Caco-2 (cell line): Measurements from ENCODE around the gene CSNK1G3. TPM values are rescaled to one million over a fixed set of nuclear protein-coding genes. Genes with fewer than 3 reads are reported as not detected.

Source experiments
- BruUV-seq: library from RNA; stranded (reverse); fragments of 400-500 nt; replicated peaks from 2 replicates; lab custom pipeline; 2021; lab: Mats Ljungman, UMichigan
- CTCF ChIA-PET: fragments of 300-600 bp; sonication (Branson Sonifier 250); formaldehyde crosslinking; loops from one replicate; lab custom pipeline; 2022; ENCODE audit warnings: antibody characterized with exemption; lab: Charles Lee
- POLR2A ChIA-PET: fragments of 300-600 bp; sonication (Branson Sonifier 250); formaldehyde crosslinking; loops from one replicate; lab custom pipeline; 2022; ENCODE audit warnings: antibody characterized with exemption; lab: Charles Lee
- DNase-seq, 2 experiments: peaks; one replicate each; pipeline versions ENCODE4 v3.0.0 to v3.0.0-alpha.2; 2020 to 2022
- H3K27me3 ChIP-seq: replicated peaks from 2 replicates; pipeline ENCODE4 v1.6.0; 2011; ENCODE audit warnings: low read length; ENCODE audit not compliant: control insufficient read depth, insufficient read depth
- H3K36me3 ChIP-seq: 2 replicates; pipeline ENCODE4 v1.5.1; 2011; ENCODE audit warnings: low read length; ENCODE audit not compliant: control insufficient read depth, insufficient read depth
- H3K4me1 ChIP-seq: fragments of 250-450 bp; sonication (Bioruptor Pico); 2 replicates; pipeline ENCODE4 v1.5.1; 2020; ENCODE audit warnings: mild to moderate bottlenecking
- H3K4me3 ChIP-seq: 2 replicates; pipeline ENCODE4 v1.5.1; 2011; ENCODE audit warnings: low read depth, mild to moderate bottlenecking, control low read depth, low read length
- H3K9me3 ChIP-seq: fragments of 250-450 bp; sonication (Bioruptor Pico); 2 replicates; pipeline ENCODE4 v1.5.1; 2020; ENCODE audit warnings: mild to moderate bottlenecking, moderate library complexity
- H3K27ac Mint-ChIP-seq: one replicate; pipeline ENCODE4 v1.8.0; 2022; ENCODE audit warnings: mixed read lengths; ENCODE audit not compliant: unreplicated experiment
- H3K27me3 Mint-ChIP-seq: one replicate; pipeline ENCODE4 v1.8.0; 2022; ENCODE audit warnings: mixed read lengths; ENCODE audit not compliant: insufficient read depth, unreplicated experiment
- H3K36me3 Mint-ChIP-seq: one replicate; pipeline ENCODE4 v1.8.0; 2022; ENCODE audit warnings: mild to moderate bottlenecking, mixed read lengths; ENCODE audit not compliant: insufficient read depth, unreplicated experiment
- H3K4me1 Mint-ChIP-seq: one replicate; pipeline ENCODE4 v1.8.0; 2022; ENCODE audit warnings: low read depth, mixed read lengths; ENCODE audit not compliant: unreplicated experiment
- H3K4me3 Mint-ChIP-seq: one replicate; pipeline ENCODE4 v1.8.0; 2022; ENCODE audit warnings: mild to moderate bottlenecking, moderate library complexity, mixed read lengths; ENCODE audit not compliant: unreplicated experiment
- H3K9me3 Mint-ChIP-seq: one replicate; pipeline ENCODE4 v1.8.0; 2022; ENCODE audit warnings: mixed read lengths; ENCODE audit not compliant: unreplicated experiment
- intact Hi-C: fragments of 100-400 bp; cut with micrococcal nuclease; formaldehyde crosslinking; loops from one replicate; pipeline ENCODE4 v1.10.0; 2022; ENCODE audit not compliant: unreplicated experiment
- total RNA-seq: library from RNA; stranded (reverse); gene quantifications from 2 replicates; pipeline ENCODE4 v1.2.3, GENCODE V29; 2022
- TF ChIP-seq, protein P1 (sequence below), 2 experiments: fragments of 200-600 bp in 1 of 2; IDR thresholded peaks; 1 replicate in 1 of 2; 2 replicates in 1 of 2; pipeline versions ENCODE4 v1.5.1 to v1.8.0; 2011 to 2022; ENCODE audit warnings: antibody characterized with exemption in 1 of 2, control low read depth in 1 of 2, inconsistent platforms in 1 of 2, low read depth in 1 of 2, low read length in 1 of 2, mild to moderate bottlenecking in 1 of 2, moderate library complexity in 1 of 2; ENCODE audit not compliant: insufficient read depth in 1 of 2, severe bottlenecking in 1 of 2, unreplicated experiment in 1 of 2

Gene CSNK1G3
- total RNA-seq, 1 experiment from 2014 or later = 40.4 TPM

DNA sequence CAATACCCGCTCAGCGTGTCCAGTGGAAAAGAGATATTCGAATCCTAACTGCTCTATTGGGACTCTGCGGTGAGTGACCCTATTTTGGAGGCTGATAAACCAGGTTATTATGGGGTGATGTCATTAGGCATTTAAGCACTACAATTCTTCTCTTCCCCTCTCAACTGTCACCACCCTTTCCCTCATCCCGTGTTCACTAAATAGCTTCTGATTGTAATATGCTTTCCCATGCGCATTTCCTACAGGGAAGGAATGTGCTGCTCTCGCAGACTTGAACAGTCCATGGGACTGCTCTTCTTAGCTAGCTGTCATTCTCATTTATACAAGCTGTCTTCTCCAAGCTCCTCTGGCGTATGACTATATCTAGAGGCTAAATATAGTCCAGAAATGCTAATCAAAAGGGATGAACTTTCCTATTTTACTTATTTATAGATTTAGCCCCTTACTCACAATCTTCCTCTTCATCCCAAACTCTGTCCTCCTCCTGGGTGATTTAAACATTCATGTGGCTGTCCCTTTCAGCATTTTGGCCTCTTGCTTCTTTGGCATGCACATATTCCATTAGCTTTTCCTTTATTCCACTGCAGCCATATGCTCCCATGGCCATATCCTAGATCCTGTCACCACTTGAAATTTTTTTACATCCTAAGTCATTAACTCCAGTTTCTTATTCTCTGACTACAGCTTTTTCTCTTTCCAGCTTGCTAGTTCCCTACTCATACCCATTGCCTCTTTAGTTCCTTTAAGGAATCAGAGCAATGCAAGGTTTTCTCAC, 39.6 kb upstream of the CSNK1G3 start:
- Mint-ChIP-seq H3K36me3 (no peaks in the 10 kb centered on the region), H3K27ac (no peak overlapping the region), H3K4me1 (no peaks in the 10 kb centered on the region), H3K27me3 (peaks cover 15% of the 10 kb centered on the region), H3K4me3 (no peak overlapping the region), H3K9me3 (peaks cover 5% of the 10 kb centered on the region)
- TF ChIP-seq, protein P1, sequence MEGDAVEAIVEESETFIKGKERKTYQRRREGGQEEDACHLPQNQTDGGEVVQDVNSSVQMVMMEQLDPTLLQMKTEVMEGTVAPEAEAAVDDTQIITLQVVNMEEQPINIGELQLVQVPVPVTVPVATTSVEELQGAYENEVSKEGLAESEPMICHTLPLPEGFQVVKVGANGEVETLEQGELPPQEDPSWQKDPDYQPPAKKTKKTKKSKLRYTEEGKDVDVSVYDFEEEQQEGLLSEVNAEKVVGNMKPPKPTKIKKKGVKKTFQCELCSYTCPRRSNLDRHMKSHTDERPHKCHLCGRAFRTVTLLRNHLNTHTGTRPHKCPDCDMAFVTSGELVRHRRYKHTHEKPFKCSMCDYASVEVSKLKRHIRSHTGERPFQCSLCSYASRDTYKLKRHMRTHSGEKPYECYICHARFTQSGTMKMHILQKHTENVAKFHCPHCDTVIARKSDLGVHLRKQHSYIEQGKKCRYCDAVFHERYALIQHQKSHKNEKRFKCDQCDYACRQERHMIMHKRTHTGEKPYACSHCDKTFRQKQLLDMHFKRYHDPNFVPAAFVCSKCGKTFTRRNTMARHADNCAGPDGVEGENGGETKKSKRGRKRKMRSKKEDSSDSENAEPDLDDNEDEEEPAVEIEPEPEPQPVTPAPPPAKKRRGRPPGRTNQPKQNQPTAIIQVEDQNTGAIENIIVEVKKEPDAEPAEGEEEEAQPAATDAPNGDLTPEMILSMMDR (IDR thresholded peaks at IDR 0.05; ENCODE audit: insufficient read depth in 1 of 2, low read depth in 1 of 2, low read length in 1 of 2, severe bottlenecking in 1 of 2, unreplicated experiment in 1 of 2) = no peak
- BruUV-seq = no TSS peak
- intact Hi-C loops = no loop called here
- no peaks in the 10 kb centered on the region for H3K36me3 ChIP-seq
- no peak for DNase-seq
- no peaks in the 10 kb centered on the region; the same call in 1 of the 2 replicates for H3K27me3 ChIP-seq
- no peak overlapping the region for H3K4me3 ChIP-seq
- ChIA-PET POLR2A (no interaction called here), CTCF (no interaction called here)
- no peaks in the 10 kb centered on the region for H3K4me1 ChIP-seq
- H3K9me3 ChIP-seq = no peaks in the 10 kb centered on the region

DNA sequence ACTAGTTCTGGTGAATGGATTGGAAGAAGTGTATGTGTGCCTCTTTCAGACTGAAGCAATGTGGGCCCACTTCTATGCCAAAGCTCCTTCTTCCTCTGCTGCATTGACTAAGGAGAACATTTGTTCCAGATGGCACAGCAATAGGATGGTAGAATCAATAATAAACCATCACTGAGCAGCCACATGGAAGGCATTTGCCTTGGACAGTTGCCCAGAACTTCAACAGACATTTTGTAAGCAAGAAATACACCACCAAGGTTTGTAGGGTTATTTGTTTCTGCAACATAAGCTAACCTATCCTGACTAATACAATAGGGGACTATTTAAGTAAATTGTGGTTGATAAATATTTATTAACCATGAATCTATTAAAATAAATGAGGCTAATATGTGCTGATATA, 37.7 kb upstream of the CSNK1G3 start:
- Mint-ChIP-seq H3K4me1 (no peaks in the 10 kb centered on the region), H3K27me3 (peaks cover 8% of the 10 kb centered on the region), H3K9me3 (no peaks in the 10 kb centered on the region), H3K36me3 (no peaks in the 10 kb centered on the region), H3K27ac (no peak overlapping the region), H3K4me3 (no peak overlapping the region)
- intact Hi-C loops = no loop called here
- Histone ChIP-seq H3K9me3 (no peaks in the 10 kb centered on the region), H3K4me1 (no peaks in the 10 kb centered on the region), H3K36me3 (no peaks in the 10 kb centered on the region), H3K27me3 (no peaks in the 10 kb centered on the region; the same call in 1 of the 2 replicates), H3K4me3 (no peak overlapping the region)
- ChIA-PET CTCF (no interaction called here), POLR2A (no interaction called here)
- DNase-seq = no peak
- BruUV-seq = no TSS peak
- TF ChIP-seq, protein P1 (IDR thresholded peaks at IDR 0.05; ENCODE audit: insufficient read depth in 1 of 2, low read depth in 1 of 2, low read length in 1 of 2, severe bottlenecking in 1 of 2, unreplicated experiment in 1 of 2) = no peak

DNA sequence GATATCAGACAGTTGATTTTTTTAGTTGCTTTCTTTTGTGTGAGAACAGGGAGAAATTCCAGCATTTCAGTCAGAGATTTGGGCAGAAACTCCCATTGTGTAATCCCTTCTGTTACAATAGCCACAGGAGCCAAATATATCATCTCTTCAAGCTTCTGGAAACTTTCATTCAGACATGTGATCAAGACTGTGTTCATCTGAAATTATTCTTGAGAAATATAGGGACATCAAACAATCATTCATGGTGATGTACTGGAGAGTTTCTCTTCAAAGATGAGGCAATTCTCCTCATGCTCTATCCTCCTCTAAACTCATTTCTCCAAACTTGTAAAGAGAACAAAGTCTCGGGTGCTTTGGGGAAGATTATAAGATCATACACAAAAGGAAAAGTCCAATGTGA, 35.2 kb upstream of the CSNK1G3 start:
- no peaks in the 10 kb centered on the region for H3K4me1 ChIP-seq
- TF ChIP-seq, protein P1 (IDR thresholded peaks at IDR 0.05; ENCODE audit: insufficient read depth in 1 of 2, low read depth in 1 of 2, low read length in 1 of 2, severe bottlenecking in 1 of 2, unreplicated experiment in 1 of 2) = no peak
- Mint-ChIP-seq H3K36me3 (no peaks in the 10 kb centered on the region), H3K4me1 (no peaks in the 10 kb centered on the region), H3K27me3 (peaks cover 12% of the 10 kb centered on the region), H3K9me3 (no peaks in the 10 kb centered on the region), H3K27ac (no peak overlapping the region), H3K4me3 (no peak overlapping the region)
- BruUV-seq = no TSS peak
- CTCF ChIA-PET = no interaction called here
- POLR2A ChIA-PET = no interaction called here
- H3K27me3 ChIP-seq = no peaks in the 10 kb centered on the region; the same call in 1 of the 2 replicates
- no peak for DNase-seq
- intact Hi-C loops = no loop called here
- H3K4me3 ChIP-seq = no peak overlapping the region
- H3K36me3 ChIP-seq = no peaks in the 10 kb centered on the region
- H3K9me3 ChIP-seq = no peaks in the 10 kb centered on the region
